ENCODE measurements around the gene MICALL2. TPM values are rescaled to one million over a fixed set of nuclear protein-coding genes. Genes with fewer than 3 reads are reported as not detected.

MICALL2 gene
- total RNA-seq, 6 donors from 2014 or later = 17.8 to 67.1 (median 42.4) TPM

DNA sequence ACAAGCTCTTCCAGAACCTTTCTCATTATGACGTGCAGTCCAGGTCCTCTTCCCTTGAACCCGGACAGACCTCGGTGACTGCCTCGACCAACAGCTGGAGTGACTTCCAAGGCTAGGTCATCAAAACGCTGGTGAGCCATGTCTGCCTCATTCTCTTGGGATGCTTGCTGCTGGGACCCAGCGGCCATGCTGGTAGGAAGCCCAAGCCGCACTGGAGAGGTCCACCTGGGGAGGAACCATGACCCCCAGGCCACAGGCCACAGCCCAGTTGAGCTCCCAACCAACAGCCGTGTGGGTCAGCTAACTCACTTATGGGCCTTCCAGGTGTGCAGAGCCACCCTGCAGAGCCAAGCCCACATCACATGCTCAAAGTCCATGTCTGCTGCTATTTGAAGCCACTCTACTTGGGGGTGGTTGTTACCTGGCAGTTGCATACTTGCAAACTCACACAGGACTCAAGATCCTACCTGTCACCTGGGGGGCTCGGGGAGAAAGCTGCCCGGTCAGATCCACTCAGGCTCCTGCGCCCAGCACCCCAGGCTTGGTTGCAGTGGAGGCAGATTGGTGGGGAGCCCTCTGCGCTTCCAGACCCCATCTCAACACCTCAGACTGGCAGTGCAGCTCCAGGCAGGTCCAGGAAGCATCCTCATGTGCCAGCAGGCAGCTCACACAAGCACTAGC lies 57.0 kb downstream of the MICALL2 start:
- Histone ChIP-seq H3K27me3 (peaks cover 0 to 25% (median 8%) of the 10 kb centered on the region in 4 donors), H3K27ac (no peak overlapping the region)
- no peak for TF ChIP-seq POLR2AphosphoS5 (IDR thresholded peaks at IDR 0.05)
- no peak for TF ChIP-seq EP300 (IDR thresholded peaks at IDR 0.05)

DNA sequence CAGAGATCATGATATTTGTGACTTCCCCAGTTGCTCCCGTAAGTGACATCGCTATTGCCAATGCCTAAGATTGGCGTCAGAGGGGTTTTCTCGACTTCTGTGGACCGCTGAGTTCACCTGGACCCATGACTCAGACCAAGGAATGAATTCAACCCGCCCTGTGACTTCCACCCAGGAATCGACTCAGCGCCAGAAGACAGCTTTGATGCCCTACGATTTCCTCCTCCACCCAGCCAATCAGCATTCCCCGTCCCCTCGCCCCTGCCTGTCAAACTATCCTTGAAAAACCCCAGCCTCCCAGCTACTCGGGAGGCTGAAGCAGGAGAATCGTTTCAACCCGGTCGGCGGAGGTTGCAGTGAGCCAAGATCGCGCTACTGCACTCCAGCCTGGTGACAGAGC lies 58.3 kb downstream of the MICALL2 start:
- H3K36me3 ChIP-seq = no peaks in the 10 kb centered on the region
- peaks cover 0 to 11% (median 7%) of the 10 kb centered on the region in 4 donors for H3K9me3 ChIP-seq
- H3K27ac ChIP-seq = no peak overlapping the region
- WGBS, 2 donors = 56 to 68% methylated on average over 18 of the region's 18 CpGs
- TF ChIP-seq POLR2AphosphoS5 (IDR thresholded peaks at IDR 0.05) (no peak), CTCF (IDR thresholded peaks at IDR 0.05) (no peak), POLR2A (IDR thresholded peaks at IDR 0.05) (no peak), EP300 (IDR thresholded peaks at IDR 0.05) (no peak)
- peaks cover 0 to 4% (median 0%) of the 10 kb centered on the region in 4 donors for H3K4me1 ChIP-seq
- DNase-seq (no peak), ATAC-seq (ENCODE audit: low FRiP score in 2 of 2) (no peak)
- H3K27me3 ChIP-seq = peaks cover 0 to 20% (median 6%) of the 10 kb centered on the region in 4 donors
- H3K4me3 ChIP-seq = no peak overlapping the region

More for the DNA sequence above, 57.0 kb downstream of the MICALL2 start:
- Histone ChIP-seq H3K36me3 (no peaks in the 10 kb centered on the region), H3K9me3 (peaks cover 0 to 8% (median 7%) of the 10 kb centered on the region in 4 donors), H3K4me1 (peaks cover 0 to 4% (median 0%) of the 10 kb centered on the region in 4 donors), H3K4me3 (no peak overlapping the region)
- ATAC-seq (ENCODE audit: low FRiP score in 2 of 2) (no peak), DNase-seq (no peak)
- WGBS, 2 donors = 86 to 92% methylated on average over 7 to 12 of the region's 12 CpGs

DNA sequence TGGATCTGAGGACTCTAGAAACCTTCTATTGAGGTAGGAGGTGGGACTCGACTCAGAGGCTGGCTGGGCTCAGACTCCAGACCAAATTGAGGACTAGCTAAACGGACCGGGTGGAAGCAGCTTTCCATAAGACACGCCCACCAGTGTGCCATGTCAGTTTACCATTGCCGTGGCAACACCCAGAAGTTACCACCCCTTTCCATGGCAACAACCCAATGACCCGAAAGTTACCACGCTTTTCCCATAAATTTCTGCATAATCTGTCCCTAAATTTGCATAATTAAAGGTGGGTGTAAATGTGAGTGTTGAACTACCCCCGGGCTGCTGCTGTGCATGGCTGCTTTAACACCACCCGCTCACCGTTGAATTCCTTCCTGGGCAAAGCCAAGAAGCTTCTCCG lies 58.9 kb downstream of the MICALL2 start:
- no peak for ATAC-seq (ENCODE audit: low FRiP score in 2 of 2)
- Histone ChIP-seq H3K4me3 (no peak overlapping the region), H3K9me3 (peaks cover 0 to 12% (median 7%) of the 10 kb centered on the region in 4 donors), H3K27me3 (peaks cover 0 to 18% (median 6%) of the 10 kb centered on the region in 4 donors), H3K36me3 (no peaks in the 10 kb centered on the region), H3K4me1 (peaks cover 0 to 4% (median 0%) of the 10 kb centered on the region in 4 donors), H3K27ac (no peak overlapping the region)
- TF ChIP-seq POLR2A (IDR thresholded peaks at IDR 0.05) = no peak
- no peak for TF ChIP-seq EP300 (IDR thresholded peaks at IDR 0.05)
- TF ChIP-seq POLR2AphosphoS5 (IDR thresholded peaks at IDR 0.05) = no peak
- WGBS, 2 donors = 39 to 43% methylated on average over 11 of the region's 11 CpGs
- DNase-seq = no peak

DNA sequence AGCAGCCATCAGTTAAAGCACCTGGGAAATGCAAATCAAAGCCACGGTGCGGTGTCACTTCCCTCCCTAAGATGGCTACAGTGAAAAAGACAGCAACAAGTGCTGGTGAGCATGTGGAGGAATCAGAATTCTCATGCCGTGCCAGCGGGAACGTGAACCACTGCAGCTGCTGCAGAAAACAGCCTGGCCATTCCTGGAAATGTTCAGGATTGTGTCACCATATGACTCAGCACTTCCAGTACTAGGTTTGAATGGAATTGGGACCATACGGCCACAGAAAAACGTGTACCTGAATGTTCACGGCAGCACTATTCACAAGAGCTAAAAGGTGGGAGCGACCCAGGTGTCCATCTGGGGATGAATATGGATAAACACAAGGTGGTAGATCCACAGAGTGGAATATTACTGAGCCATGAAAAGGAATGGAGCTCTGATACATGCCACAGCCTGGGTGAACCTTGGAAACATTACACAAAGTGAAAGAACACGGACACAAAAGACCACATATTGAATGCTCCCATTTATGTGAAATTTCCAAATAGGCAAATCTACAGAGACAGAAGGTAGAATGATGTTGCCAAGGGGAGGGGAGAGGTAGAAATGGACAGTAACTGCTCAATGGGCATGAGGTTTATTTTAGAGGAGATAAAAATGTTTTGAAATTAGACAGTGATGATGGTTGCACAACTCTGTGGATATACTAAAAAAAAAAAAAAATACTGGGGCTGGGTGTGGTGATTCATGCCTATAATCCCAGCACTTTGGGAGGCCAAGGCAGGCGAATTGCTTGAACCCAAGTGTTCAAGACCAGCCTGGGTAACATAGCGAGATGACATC lies 61.6 kb downstream of the MICALL2 start:
- TF ChIP-seq POLR2A (IDR thresholded peaks at IDR 0.05) = no peak
- TF ChIP-seq CTCF (IDR thresholded peaks at IDR 0.05) = no peak
- TF ChIP-seq POLR2AphosphoS5 (IDR thresholded peaks at IDR 0.05) = no peak
- no peak for TF ChIP-seq EP300 (IDR thresholded peaks at IDR 0.05)
- no peaks in the 10 kb centered on the region for H3K4me1 ChIP-seq
- no peak overlapping the region for H3K27ac ChIP-seq
- peaks cover 5 to 17% (median 12%) of the 10 kb centered on the region in 4 donors for H3K9me3 ChIP-seq
- no peaks in the 10 kb centered on the region for H3K27me3 ChIP-seq
- no peak overlapping the region for H3K4me3 ChIP-seq
- H3K36me3 ChIP-seq = no peaks in the 10 kb centered on the region
- WGBS, 2 donors = 82 to 85% methylated on average over 12 of the region's 12 CpGs
- DNase-seq (no peak), ATAC-seq (ENCODE audit: low FRiP score in 2 of 2) (no peak)

DNA sequence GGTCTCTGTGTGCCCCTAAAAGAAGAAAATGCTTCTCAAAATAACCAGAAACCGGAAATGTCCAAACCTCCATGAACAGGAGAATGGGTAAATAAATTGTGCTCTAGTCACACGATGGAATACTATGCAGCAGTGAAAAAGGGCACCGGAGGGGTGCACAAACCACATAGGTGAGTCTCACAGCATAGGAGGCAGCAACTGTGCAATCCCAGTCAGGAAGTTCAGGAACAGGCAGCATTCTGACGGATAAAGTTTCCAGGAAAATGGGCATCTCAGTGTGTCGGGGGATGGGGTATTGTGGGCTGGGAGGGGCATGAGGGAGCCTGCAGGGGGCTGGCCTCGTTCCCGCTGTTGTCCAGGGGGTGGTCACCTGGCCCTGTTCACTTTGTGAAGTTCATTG lies 63.1 kb downstream of the MICALL2 start:
- ATAC-seq (ENCODE audit: low FRiP score in 2 of 2) = no peak
- H3K9me3 ChIP-seq = peaks cover 4 to 14% (median 11%) of the 10 kb centered on the region in 4 donors
- H3K36me3 ChIP-seq = no peaks in the 10 kb centered on the region
- TF ChIP-seq POLR2A (IDR thresholded peaks at IDR 0.05) (no peak), EP300 (IDR thresholded peaks at IDR 0.05) (no peak), CTCF (IDR thresholded peaks at IDR 0.05) (no peak), POLR2AphosphoS5 (IDR thresholded peaks at IDR 0.05) (no peak)
- no peaks in the 10 kb centered on the region for H3K27me3 ChIP-seq
- DNase-seq = no peak
- H3K27ac ChIP-seq = no peak overlapping the region
- WGBS, 2 donors = 75 to 76% methylated on average over 7 of the region's 7 CpGs
- no peak overlapping the region for H3K4me3 ChIP-seq
- no peaks in the 10 kb centered on the region for H3K4me1 ChIP-seq

Data from upper lobe of left lung (tissue), 6 donors.